ENCODE results near the gene EIF4G1.
A peak's percentile ranks its signal among the peaks of the same experiment; 100 is the strongest.

The EIF4G1 gene

GRCh38 chr3:184358124-184358767 is 43.8 kb downstream of the EIF4G1 start:
- no peak overlapping the region for H3K9ac ChIP-seq (ENCODE audit: low read depth, low read length)
- peaks cover 12% of the 10 kb centered on the region for H3K4me1 ChIP-seq (ENCODE audit: insufficient read depth, low read length)
- H3K9me3 ChIP-seq (ENCODE audit: control insufficient read depth, insufficient read depth, low read length) = no peaks in the 10 kb centered on the region
- H3K36me3 ChIP-seq (ENCODE audit: insufficient read depth, low read length) = no peaks in the 10 kb centered on the region

GRCh38 chr3:184358921-184359350 is 44.5 kb downstream of the EIF4G1 start:
- H3K4me1 ChIP-seq (ENCODE audit: insufficient read depth, low read length) = peaks cover 12% of the 10 kb centered on the region
- no peaks in the 10 kb centered on the region for H3K36me3 ChIP-seq (ENCODE audit: insufficient read depth, low read length)
- no peak overlapping the region for H3K9ac ChIP-seq (ENCODE audit: low read depth, low read length)
- no peaks in the 10 kb centered on the region for H3K9me3 ChIP-seq (ENCODE audit: control insufficient read depth, insufficient read depth, low read length)

GRCh38 chr3:184359610-184360009 is 45.2 kb downstream of the EIF4G1 start:
- Histone ChIP-seq H3K9ac (ENCODE audit: low read depth, low read length) (no peak overlapping the region), H3K36me3 (ENCODE audit: insufficient read depth, low read length) (no peaks in the 10 kb centered on the region), H3K4me1 (ENCODE audit: insufficient read depth, low read length) (peaks cover 11% of the 10 kb centered on the region), H3K9me3 (ENCODE audit: control insufficient read depth, insufficient read depth, low read length) (no peaks in the 10 kb centered on the region)

- Histone ChIP-seq H3K36me3 (ENCODE audit: insufficient read depth, low read length) (no peaks in the 10 kb centered on the region), H3K9me3 (ENCODE audit: control insufficient read depth, insufficient read depth, low read length) (no peaks in the 10 kb centered on the region), H3K4me1 (ENCODE audit: insufficient read depth, low read length) (peaks cover 8% of the 10 kb centered on the region), H3K9ac (ENCODE audit: low read depth, low read length) (peak overlapping the region; percentile 85; the same call in 1 of the 2 replicates)
Measured at GRCh38 chr3:184360070-184360928, 45.9 kb downstream of the EIF4G1 start.

GRCh38 chr3:184360929-184361531 is 46.6 kb downstream of the EIF4G1 start:
- Histone ChIP-seq H3K4me1 (ENCODE audit: insufficient read depth, low read length) (peaks cover 8% of the 10 kb centered on the region), H3K9me3 (ENCODE audit: control insufficient read depth, insufficient read depth, low read length) (no peaks in the 10 kb centered on the region), H3K9ac (ENCODE audit: low read depth, low read length) (peak overlapping the region; percentile 85; the same call in 1 of the 2 replicates), H3K36me3 (ENCODE audit: insufficient read depth, low read length) (no peaks in the 10 kb centered on the region)

- peak within 1 kb of the TSS; percentile 85 for H3K9ac ChIP-seq (ENCODE audit: low read depth, low read length)
- H3K9me3 ChIP-seq (ENCODE audit: control insufficient read depth, insufficient read depth, low read length) = no peaks in the 10 kb centered on the region
- H3K36me3 ChIP-seq (ENCODE audit: insufficient read depth, low read length) = no peaks in the 10 kb centered on the region
- H3K4me1 ChIP-seq (ENCODE audit: insufficient read depth, low read length) = peaks cover 8% of the 10 kb centered on the region
Measured at GRCh38 chr3:184361532-184361931, 47.1 kb downstream of the EIF4G1 start, which contains the start of the genes CLCN2 and POLR2H. Gene CLCN2, minus strand, starts transcription at chr3:184361605. Its CDS starts 126 bp downstream, at chr3:184361479. Gene POLR2H, plus strand, starts transcription at chr3:184361710. Its CDS starts 1,783 bp downstream, at chr3:184363493.

- H3K4me1 ChIP-seq (ENCODE audit: insufficient read depth, low read length) = peaks cover 8% of the 10 kb centered on the region
- peak overlapping the region; percentile 85 for H3K9ac ChIP-seq (ENCODE audit: low read depth, low read length)
- H3K9me3 ChIP-seq (ENCODE audit: control insufficient read depth, insufficient read depth, low read length) = no peaks in the 10 kb centered on the region
- no peaks in the 10 kb centered on the region for H3K36me3 ChIP-seq (ENCODE audit: insufficient read depth, low read length)
Measured at GRCh38 chr3:184361932-184362667, 47.7 kb downstream of the EIF4G1 start.

GRCh38 chr3:184362668-184363546 is 48.5 kb downstream of the EIF4G1 start:
- Histone ChIP-seq H3K9me3 (ENCODE audit: control insufficient read depth, insufficient read depth, low read length) (no peaks in the 10 kb centered on the region), H3K4me1 (ENCODE audit: insufficient read depth, low read length) (peaks cover 8% of the 10 kb centered on the region), H3K9ac (ENCODE audit: low read depth, low read length) (peak overlapping the region; percentile 85), H3K36me3 (ENCODE audit: insufficient read depth, low read length) (no peaks in the 10 kb centered on the region)

- 0 out of 2 replicates have a peak, but pooled peaks cover 10% of the 10 kb centered on the region for H3K36me3 ChIP-seq (ENCODE audit: insufficient read depth, low read length)
- H3K4me1 ChIP-seq (ENCODE audit: insufficient read depth, low read length) = peaks cover 7% of the 10 kb centered on the region
- no peaks in the 10 kb centered on the region for H3K9me3 ChIP-seq (ENCODE audit: control insufficient read depth, insufficient read depth, low read length)
- H3K9ac ChIP-seq (ENCODE audit: low read depth, low read length) = no peak overlapping the region
Measured at GRCh38 chr3:184366619-184367289, 52.3 kb downstream of the EIF4G1 start.

GRCh38 chr3:184368116-184368515 is 53.7 kb downstream of the EIF4G1 start:
- Histone ChIP-seq H3K36me3 (ENCODE audit: insufficient read depth, low read length) (0 out of 2 replicates have a peak, but pooled peaks cover 10% of the 10 kb centered on the region), H3K9ac (ENCODE audit: low read depth, low read length) (no peak overlapping the region), H3K4me1 (ENCODE audit: insufficient read depth, low read length) (peaks cover 10% of the 10 kb centered on the region), H3K9me3 (ENCODE audit: control insufficient read depth, insufficient read depth, low read length) (no peaks in the 10 kb centered on the region)

GRCh38 chr3:184368586-184369183 is 54.3 kb downstream of the EIF4G1 start:
- Histone ChIP-seq H3K9ac (ENCODE audit: low read depth, low read length) (no peak overlapping the region), H3K4me1 (ENCODE audit: insufficient read depth, low read length) (peaks cover 10% of the 10 kb centered on the region), H3K9me3 (ENCODE audit: control insufficient read depth, insufficient read depth, low read length) (no peaks in the 10 kb centered on the region), H3K36me3 (ENCODE audit: insufficient read depth, low read length) (0 out of 2 replicates have a peak, but pooled peaks cover 10% of the 10 kb centered on the region)

- Histone ChIP-seq H3K4me1 (ENCODE audit: insufficient read depth, low read length) (peaks cover 10% of the 10 kb centered on the region), H3K36me3 (ENCODE audit: insufficient read depth, low read length) (0 out of 2 replicates have a peak, but pooled peaks cover 10% of the 10 kb centered on the region), H3K9me3 (ENCODE audit: control insufficient read depth, insufficient read depth, low read length) (no peaks in the 10 kb centered on the region), H3K9ac (ENCODE audit: low read depth, low read length) (no peak overlapping the region)
Measured at GRCh38 chr3:184371570-184372018, 57.2 kb downstream of the EIF4G1 start.
